PC-9 (cell line): ENCODE results near the gene MED9.

ENCODE experiments used
- CTCF ChIP-seq: fragments of 200-600 bp; sonication (generic); conservative IDR thresholded peaks from 2 replicates; pipeline ENCODE4 v1.6.1; 2017; ENCODE audit warnings: mixed run types, antibody characterized with exemption, mild to moderate bottlenecking, moderate library complexity
- EZH2 ChIP-seq: fragments of 200-600 bp; sonication (generic); IDR thresholded peaks from 2 replicates; pipeline ENCODE4 v1.8.0; 2017; ENCODE audit warnings: antibody characterized with exemption, low read depth

- TF ChIP-seq CTCF (no peak; the same call in 1 of the 2 replicates), EZH2 (no peak)
Observed at GRCh38 chr17:17445925-17446665, 30.7 kb upstream of the MED9 start.
